ENCODE results near the gene RNPEPL1.
"Not testable (repeated sequence)": the region's sequence is repeated elsewhere in the genome, so short reads cannot be mapped to it uniquely, and the experiment has no call there.

RNPEPL1 gene

DNA sequence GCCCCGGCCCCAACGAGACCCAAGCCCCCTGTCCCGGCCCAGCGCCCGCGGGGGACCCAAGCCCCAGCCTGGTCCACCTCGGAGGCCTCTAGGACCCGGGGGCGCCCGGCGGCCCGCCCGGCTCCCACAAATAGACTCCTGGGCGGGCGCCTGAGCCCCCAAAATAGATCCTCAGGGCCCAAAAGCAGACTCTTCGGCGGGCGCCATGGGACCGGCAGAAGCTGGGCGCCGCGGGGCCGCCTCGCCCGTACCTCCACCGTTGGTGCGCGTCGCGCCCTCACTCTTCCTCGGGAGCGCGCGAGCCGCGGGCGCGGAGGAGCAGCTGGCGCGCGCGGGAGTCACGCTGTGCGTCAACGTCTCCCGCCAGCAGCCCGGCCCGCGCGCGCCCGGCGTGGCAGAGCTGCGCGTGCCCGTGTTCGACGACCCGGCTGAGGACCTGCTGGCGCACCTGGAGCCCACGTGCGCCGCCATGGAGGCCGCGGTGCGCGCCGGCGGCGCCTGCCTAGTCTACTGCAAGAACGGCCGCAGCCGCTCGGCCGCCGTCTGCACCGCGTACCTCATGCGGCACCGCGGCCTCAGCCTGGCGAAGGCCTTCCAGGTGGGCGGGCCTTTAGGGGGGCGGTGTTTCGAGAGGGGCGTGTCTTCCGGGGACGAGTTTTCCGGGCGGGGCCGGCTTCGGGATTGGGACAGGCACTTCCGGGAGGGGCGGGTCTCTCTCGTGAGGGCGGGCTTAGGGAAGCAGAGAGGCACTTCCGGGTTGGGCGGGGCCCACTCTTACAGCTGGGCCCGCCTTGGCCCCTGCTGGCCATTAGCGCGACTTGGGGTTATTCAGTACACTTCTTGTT, 7.6 kb upstream of the RNPEPL1 start:
- Histone ChIP-seq H2AFZ (ENCODE audit: low read length) (no peak overlapping the region), H4K20me1 (ENCODE audit: insufficient read depth, low read length) (no peaks in the 10 kb centered on the region), H3K27me3 (replicated peaks; ENCODE audit: insufficient read depth, low read length) (no peaks in the 10 kb centered on the region), H3K36me3 (replicated peaks; ENCODE audit: insufficient read depth, low read length) (no peaks in the 10 kb centered on the region), H3F3A (ENCODE audit: insufficient read depth, low read length) (peaks cover 21% of the 10 kb centered on the region), H3K27ac (ENCODE audit: low read length) (peak overlapping the region; percentile 92), H3K9me2 (replicated peaks; ENCODE audit: insufficient read depth, low read length) (no peaks in the 10 kb centered on the region), H3K9me3 (replicated peaks; ENCODE audit: insufficient read depth, low read length) (no peaks in the 10 kb centered on the region), H3K79me2 (ENCODE audit: low read length) (peaks cover 84% of the 10 kb centered on the region), H3K9ac (ENCODE audit: low read length) (peak overlapping the region; percentile 98), H3K4me2 (ENCODE audit: low read depth, low read length) (peak overlapping the region; percentile 89), H3K4me1 (ENCODE audit: low read length) (peaks cover 38% of the 10 kb centered on the region), H3K4me3 (ENCODE audit: low read length) (peak overlapping the region; percentile 83)
- TF ChIP-seq EZH2phosphoT487 (IDR thresholded peaks at IDR 0.05; ENCODE audit: low read length) (no peak), EZH2 (optimal IDR thresholded peaks at IDR 0.05; ENCODE audit: low read depth, low read length) (no peak)
- TF ChIP-seq, protein P1, sequence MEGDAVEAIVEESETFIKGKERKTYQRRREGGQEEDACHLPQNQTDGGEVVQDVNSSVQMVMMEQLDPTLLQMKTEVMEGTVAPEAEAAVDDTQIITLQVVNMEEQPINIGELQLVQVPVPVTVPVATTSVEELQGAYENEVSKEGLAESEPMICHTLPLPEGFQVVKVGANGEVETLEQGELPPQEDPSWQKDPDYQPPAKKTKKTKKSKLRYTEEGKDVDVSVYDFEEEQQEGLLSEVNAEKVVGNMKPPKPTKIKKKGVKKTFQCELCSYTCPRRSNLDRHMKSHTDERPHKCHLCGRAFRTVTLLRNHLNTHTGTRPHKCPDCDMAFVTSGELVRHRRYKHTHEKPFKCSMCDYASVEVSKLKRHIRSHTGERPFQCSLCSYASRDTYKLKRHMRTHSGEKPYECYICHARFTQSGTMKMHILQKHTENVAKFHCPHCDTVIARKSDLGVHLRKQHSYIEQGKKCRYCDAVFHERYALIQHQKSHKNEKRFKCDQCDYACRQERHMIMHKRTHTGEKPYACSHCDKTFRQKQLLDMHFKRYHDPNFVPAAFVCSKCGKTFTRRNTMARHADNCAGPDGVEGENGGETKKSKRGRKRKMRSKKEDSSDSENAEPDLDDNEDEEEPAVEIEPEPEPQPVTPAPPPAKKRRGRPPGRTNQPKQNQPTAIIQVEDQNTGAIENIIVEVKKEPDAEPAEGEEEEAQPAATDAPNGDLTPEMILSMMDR (IDR thresholded peaks at IDR 0.05; ENCODE audit: low read length) = no peak
- peak; percentile 95 for DNase-seq

GRCh38 chr2:240561325-240561971, 6.8 kb upstream of the RNPEPL1 start:
- TF ChIP-seq, protein P1 (IDR thresholded peaks at IDR 0.05; ENCODE audit: low read length) = no peak
- no peak for TF ChIP-seq EZH2 (optimal IDR thresholded peaks at IDR 0.05; ENCODE audit: low read depth, low read length)
- TF ChIP-seq EZH2phosphoT487 (IDR thresholded peaks at IDR 0.05; ENCODE audit: low read length) = no peak
- peaks cover 26% of the 10 kb centered on the region for H3F3A ChIP-seq (ENCODE audit: insufficient read depth, low read length)
- H3K9me2 ChIP-seq (replicated peaks; ENCODE audit: insufficient read depth, low read length) = no peaks in the 10 kb centered on the region
- peak overlapping the region; percentile 83 for H3K4me3 ChIP-seq (ENCODE audit: low read length)
- H2AFZ ChIP-seq (ENCODE audit: low read length) = no peak overlapping the region
- H3K4me1 ChIP-seq (ENCODE audit: low read length) = peaks cover 42% of the 10 kb centered on the region
- H3K36me3 ChIP-seq (replicated peaks; ENCODE audit: insufficient read depth, low read length) = no peaks in the 10 kb centered on the region
- H3K4me2 ChIP-seq (ENCODE audit: low read depth, low read length) = peak overlapping the region; percentile 80
- H3K27me3 ChIP-seq (replicated peaks; ENCODE audit: insufficient read depth, low read length) = no peaks in the 10 kb centered on the region
- H3K27ac ChIP-seq (ENCODE audit: low read length) = peak overlapping the region; percentile 92
- peak overlapping the region; percentile 89 for H3K9ac ChIP-seq (ENCODE audit: low read length)
- peaks cover 76% of the 10 kb centered on the region for H3K79me2 ChIP-seq (ENCODE audit: low read length)
- no peaks in the 10 kb centered on the region for H3K9me3 ChIP-seq (replicated peaks; ENCODE audit: insufficient read depth, low read length)
- H4K20me1 ChIP-seq (ENCODE audit: insufficient read depth, low read length) = no peaks in the 10 kb centered on the region
- peak; percentile 64 for DNase-seq

DNA sequence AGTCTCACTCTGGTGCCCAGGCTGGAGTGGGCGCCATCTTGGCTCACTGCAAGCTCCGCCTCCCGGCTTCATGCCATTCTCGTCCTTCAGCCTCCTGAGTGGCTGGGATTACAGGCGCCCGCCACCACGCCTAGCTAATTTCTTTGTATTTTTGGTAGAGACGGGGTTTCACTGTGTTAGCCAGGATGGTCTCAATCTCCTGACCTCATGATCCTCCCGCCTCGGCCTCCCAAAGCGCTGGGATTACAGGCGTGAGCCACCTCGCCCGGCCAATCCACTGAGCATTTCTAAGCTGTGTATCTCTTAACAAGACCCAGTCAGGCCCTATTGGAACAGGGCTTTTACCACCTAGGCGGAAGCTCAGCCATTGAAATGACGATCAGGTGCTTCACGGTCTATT, 5.1 kb upstream of the RNPEPL1 start:
- H3K79me2 ChIP-seq (ENCODE audit: low read length) = peaks cover 71% of the 10 kb centered on the region
- H3K9ac ChIP-seq (ENCODE audit: low read length) = not testable (repeated sequence)

More for the DNA sequence above, 5.1 kb upstream of the RNPEPL1 start:
- not testable (repeated sequence) for H3K4me3 ChIP-seq (ENCODE audit: low read length); H3K36me3 ChIP-seq (replicated peaks; ENCODE audit: insufficient read depth, low read length); H3K27ac ChIP-seq (ENCODE audit: low read length); H2AFZ ChIP-seq (ENCODE audit: low read length); H4K20me1 ChIP-seq (ENCODE audit: insufficient read depth, low read length); H3K9me3 ChIP-seq (replicated peaks; ENCODE audit: insufficient read depth, low read length); DNase-seq; H3K27me3 ChIP-seq (replicated peaks; ENCODE audit: insufficient read depth, low read length); H3K9me2 ChIP-seq (replicated peaks; ENCODE audit: insufficient read depth, low read length)
- Histone ChIP-seq H3K4me2 (ENCODE audit: low read depth, low read length) (peak overlapping the region; percentile 80; the same call in 1 of the 2 replicates), H3F3A (ENCODE audit: insufficient read depth, low read length) (peaks cover 37% of the 10 kb centered on the region), H3K4me1 (ENCODE audit: low read length) (peaks cover 52% of the 10 kb centered on the region)

All from MM.1S (cell line).